GM19351 (cell line): ENCODE results near the gene CYB561.

Source experiments
- ATAC-seq: cut with Tn5 transposase; IDR thresholded peaks from one replicate; pipeline ENCODE4 v1.9.1; 2021; ENCODE audit warnings: mild to moderate bottlenecking, moderate library complexity; ENCODE audit not compliant: unreplicated experiment

The CYB561 gene

DNA sequence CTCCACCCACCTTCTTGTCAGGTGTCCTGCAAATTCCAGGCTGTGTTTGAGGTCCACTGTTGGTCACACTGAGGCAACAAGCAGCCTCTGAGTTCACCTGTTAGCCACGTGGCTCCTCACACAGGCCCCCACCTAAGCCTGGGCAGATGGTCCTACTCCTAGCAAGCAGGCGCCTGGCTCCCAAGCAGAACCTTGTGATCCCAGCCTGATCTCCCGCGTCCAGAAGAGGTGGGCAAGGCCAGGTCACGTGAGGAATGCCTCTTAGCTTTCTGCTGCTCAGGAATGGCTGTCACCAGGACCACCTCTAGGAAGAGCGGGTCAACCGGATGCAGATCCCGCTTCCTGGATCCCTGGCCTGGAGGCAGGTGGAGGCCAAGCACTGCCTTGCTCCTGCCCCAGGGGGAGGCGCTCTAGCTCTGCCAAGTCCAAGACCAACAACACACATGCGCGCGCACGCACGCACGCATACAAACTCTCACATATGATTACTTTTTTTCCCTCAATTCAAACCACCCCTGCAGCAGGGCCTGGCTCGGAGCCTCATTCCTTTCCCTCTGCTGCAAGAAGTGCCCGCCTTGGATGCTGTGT, 9.5 kb downstream of the CYB561 start:
- ATAC-seq: no peak

GRCh38 chr17:63435681-63436522, 10.2 kb downstream of the CYB561 start:
- no peak for ATAC-seq

DNA sequence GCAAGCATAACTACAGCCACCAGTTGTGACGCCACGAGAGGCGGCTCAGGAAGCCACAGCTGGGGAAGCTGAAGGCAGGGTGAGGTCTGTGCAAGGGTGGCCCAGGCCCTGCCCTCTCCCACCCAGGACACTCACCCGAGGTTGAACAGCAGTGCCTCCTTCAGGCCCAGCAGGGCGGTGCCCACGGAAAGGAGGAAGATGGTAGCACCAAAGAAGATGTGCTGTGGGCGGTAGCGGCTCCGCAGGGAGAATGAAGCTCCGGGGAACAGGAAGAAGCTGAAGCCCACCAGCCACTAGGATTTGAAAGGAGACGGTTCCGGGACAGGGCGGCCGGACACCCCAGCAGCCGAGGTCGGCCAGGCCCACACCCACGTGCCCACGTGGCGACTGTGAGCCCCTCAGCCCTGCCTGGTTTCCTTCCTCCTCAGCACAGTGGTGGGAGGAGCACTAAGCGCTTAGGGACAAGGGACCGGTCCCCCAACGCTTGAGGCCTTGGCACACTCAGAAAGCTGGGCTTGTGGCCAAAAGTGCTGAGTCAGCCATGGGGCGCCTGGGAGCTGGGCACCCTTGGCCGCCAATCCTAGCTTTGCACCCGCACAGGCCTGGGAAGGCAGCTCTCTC, 11.0 kb downstream of the CYB561 start:
- ATAC-seq: no peak

DNA sequence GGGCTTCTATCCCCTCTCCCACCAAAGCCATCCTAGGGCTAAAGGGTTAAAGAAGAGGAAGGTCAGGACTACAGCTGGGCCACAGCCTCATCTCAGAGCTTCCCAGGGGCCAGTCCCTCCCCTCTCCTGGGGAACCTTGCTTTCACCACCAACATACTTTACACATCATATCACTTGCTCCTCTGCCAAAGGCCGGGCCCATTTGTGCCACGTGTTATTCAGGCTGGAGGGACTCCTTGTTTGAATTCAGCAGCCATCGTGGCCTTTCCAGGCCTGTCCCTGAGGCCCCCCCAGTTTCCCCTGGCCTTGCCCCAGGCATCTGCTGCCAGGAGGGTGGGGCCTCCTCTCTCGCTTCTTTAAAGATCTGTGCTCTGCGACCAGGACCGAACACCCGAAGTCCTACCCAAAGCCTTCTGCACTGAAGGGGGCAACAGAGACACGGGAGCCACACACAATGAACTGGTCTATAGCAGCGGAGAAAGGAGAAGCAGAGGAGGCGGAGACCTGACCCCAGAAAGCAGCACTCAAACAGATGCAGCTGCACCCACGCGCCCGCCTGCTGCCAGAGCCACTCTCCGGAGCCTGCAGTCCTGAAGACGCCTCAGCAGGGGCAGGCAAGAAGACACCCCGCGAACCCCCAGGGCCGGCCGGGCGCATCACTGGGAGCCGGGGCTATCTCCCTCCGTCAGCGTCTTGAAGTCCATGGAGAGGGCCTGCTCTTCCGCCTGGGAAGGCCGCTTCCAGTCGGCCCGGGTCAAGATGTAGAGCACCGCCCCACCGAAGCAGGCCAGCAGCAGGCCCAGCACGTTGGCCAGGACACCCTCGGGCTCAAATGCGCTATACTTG, 12.1 kb downstream of the CYB561 start:
- ATAC-seq: no peak

DNA sequence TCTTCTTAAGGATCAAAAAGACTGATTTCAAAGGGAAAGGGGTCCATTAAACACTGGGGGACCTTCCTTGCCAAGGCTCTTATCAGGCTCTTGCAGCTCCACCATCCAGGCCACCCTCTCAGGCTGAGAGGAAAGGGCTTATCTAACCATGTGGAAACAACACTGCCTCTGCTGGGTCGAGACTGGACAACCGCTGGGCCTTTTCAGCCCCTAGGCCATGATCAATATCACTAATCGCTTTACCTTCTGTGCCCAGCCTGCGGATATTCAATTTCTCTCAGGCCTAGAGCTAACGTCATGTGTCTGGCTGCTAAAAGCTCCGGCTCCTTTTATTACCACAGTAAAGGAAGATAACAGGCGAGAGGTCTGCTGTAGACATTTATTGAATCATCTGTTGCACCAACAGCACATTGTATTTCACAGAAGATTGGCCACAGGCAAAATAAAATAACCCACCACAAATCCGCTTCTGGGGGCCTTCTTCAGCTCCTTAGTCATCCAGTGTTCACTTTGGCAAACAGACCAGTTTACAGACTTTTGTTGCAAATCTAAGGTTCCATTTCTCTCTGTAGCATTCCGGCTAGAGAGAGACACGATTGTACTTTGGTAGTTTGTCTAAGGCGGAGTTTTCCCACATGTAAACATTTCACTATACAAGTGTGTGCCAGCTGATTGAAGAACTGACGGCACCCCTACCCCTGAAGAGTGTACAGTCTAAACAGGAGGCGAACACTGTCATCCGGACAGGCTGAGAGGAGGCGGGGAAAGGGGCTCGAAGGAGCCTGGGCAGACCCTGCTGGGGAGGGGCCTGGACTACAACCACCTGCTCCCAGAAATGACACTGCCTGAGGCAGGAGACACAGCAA, 13.9 kb downstream of the CYB561 start:
- no peak for ATAC-seq

GRCh38 chr17:63431618-63431938, 14.5 kb downstream of the CYB561 start:
- ATAC-seq: no peak

DNA sequence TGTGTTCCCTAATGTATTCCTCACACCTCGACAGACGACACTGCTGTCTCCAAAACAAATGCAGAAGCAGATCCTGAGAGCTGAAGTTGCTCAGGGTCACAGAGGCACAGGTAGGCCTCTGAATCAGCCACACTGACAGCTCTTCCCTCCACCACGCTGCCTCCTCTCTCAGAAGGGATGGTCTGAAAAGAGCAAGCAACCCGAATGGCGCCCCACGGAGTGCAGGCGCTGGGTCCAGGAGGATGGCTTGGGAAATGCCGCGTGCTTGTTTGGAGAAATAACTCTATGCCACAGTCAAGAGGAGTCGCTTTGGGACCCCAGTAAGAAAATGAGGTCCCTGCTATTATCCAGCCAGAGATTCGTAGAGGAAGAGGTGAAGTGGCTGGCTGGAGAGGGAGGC, 15.9 kb downstream of the CYB561 start:
- ATAC-seq: no peak

DNA sequence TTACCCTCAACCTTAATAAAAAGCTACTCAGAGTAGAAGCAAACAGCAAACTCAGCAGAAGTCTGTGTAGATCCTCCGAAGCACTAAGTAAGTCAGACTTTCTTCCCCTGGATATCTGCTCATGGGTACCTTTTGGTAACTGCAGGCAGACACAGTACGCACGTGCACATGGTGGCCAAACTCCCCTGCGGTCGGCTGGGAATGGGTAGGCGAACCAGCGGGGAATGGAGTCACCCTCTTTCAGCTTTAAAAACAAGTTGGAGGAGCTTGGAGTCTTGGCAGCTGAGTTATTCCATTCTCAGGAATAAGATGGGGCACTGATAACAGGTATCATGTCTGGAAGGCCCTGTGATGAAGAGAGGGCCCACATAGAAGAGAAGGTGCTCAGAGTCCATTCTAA, 16.3 kb downstream of the CYB561 start:
- no peak for ATAC-seq

DNA sequence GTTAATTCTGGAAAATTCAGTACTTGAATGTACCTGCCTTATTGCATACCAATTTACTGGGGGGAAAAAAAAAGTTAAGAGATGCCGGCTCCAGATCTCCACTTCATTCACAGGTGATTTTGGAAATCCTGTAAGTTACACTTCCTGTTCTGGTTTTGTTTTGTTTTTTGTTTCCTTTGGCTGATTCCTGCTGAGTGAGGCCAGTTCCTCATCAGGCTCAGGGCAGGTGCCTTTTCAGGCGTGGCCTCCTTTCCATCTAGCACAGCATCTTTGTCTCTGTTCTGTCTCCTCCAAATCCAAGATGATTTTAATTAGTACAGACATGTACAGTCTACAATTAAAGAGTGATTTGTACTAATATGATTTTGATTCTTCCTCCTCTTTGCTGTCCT, 19.2 kb downstream of the CYB561 start:
- ATAC-seq: no peak

DNA sequence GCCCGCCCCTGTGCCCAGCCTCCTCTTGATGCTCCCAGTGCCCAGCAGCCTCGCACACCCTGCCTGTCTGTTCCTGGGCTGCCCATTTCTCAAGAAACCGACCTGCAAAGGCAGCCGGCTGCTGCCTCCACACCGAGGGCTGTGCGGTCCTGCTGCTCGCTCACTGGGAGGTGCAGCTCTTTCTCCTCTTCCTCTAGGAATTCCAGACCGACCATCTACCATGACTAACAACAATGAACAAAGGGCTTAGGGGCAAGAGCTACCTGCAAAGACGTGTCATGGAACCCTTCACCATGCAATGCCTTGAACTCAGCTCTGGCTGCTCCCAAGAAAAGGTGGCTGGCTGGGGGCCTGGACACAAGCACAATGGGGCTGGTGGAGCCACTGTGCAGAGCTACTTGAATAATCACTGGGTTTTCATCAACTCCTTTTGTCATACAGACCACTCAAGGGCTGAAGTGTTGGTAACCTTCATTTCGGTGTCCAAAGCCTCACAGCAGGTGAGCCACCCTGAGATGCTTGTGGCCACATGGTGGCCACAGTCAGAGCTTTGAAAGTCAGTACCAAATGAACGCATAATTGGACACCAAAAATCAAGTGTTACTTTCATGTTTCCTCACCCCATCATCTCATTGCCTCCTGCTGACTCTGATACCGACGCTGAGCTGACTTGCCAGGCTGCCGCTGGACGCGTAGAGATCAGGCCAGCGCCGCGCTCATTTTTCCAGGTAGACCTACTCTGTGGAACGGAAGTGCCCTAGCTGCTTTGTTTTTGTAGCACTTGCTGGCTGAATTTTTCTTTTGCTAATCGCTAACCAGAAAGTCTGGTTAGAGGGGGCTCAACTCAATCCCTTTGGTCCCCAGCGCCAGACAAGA, 19.8 kb downstream of the CYB561 start:
- ATAC-seq: no peak

GRCh38 chr17:63425483-63425882, 20.6 kb downstream of the CYB561 start:
- no peak for ATAC-seq

- no peak for ATAC-seq
Measured at GRCh38 chr17:63423963-63424362, 22.1 kb downstream of the CYB561 start.

GRCh38 chr17:63423251-63423950, 22.7 kb downstream of the CYB561 start:
- no peak for ATAC-seq

DNA sequence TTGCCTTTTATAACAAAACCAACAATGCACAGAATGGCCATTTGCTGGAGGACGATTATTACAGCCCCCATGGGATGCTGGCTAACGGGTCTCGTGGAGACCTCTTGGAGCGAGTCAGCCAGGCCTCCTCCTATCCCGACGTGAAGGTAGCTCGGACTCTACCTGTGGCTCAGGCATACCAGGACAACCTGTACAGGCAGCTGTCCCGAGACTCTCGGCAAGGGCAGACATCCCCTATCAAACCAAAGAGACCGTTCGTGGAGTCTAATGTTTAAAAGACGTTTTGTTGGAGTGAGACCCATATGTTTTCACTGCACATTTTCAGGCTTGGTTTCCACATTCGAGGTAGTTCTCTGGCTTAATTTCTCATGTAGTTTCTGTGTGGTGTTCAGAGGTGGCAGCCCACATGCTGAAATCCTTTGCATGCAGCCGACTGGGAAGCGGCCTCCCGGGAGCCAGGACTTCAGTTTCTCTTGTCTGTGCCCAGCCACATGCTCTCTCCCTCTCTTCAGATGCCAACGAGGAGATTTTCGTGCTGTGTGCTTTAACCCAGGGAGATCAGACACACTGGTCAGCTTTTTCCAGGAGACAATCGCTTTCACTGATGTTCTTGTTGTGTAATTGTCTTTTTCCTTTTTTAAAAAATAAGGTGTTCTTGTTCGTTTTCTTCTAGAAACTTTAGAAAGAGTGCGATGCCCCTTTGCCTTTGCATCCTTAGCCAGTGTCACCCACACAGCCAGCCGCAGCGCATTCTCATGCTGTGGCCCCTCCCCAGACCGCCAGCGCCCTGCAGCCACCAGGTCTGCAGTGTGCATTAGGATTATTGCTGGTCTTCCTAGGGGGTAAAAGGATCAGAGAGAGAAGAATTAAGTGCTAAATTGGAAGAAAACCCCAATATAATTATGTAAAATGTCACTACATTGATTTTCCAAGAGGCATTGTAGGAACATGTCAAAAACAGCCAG, 24.1 kb downstream of the CYB561 start:
- no peak for ATAC-seq

- no peak for ATAC-seq
Measured at GRCh38 chr17:63420868-63421680, 25.0 kb downstream of the CYB561 start.

- ATAC-seq: no peak
Measured at GRCh38 chr17:63419949-63420867, 25.9 kb downstream of the CYB561 start.
